GM20431 (cell line): ENCODE measurements around the gene FUT1.

Experiments
- in situ Hi-C: fragments of 300-500 bp; cut with MseI, MboI; formaldehyde crosslinking; loops from one replicate; pipeline ENCODE4 v1.15.0; 2020; ENCODE audit warnings: low sequenced_read_pairs; ENCODE audit not compliant: unreplicated experiment

Gene FUT1

DNA sequence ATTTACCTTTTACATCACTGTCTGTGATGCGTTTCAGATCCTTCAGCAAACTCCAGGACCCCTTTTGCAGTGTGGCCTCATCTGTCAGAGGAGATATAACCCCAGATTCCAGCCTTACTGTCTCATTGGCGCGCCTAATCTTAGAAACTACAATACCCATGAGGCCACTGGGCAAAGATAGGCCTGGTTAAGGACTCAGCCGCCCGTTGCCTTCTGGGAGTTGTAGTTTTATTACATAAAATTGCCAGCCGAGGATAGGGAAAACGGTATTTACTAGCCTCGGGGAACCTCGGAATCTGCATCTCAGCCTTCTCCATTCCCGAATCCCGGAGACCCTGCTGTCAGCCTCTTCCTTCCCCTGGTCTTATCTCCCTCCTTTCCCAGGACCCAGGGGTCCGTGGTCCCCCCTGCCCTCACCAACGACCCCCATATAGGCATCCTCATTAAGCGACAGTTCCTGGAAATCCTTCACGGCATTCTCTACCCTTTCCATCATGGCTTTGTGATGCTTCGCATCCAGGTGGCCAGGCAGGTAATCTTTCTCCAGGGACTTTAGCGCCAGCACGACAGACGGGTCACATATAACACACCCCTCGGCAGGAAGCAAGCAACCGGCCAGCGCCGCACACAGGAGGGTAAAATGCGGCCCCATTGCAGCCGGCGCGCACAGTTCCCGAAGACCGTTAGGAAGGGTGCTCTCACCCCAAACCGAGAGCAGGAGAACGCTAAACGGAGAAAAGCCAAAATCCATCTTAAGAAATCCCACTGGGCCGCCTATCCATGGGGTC, 7.0 kb downstream of the FUT1 start:
- in situ Hi-C loops: no loop called here

DNA sequence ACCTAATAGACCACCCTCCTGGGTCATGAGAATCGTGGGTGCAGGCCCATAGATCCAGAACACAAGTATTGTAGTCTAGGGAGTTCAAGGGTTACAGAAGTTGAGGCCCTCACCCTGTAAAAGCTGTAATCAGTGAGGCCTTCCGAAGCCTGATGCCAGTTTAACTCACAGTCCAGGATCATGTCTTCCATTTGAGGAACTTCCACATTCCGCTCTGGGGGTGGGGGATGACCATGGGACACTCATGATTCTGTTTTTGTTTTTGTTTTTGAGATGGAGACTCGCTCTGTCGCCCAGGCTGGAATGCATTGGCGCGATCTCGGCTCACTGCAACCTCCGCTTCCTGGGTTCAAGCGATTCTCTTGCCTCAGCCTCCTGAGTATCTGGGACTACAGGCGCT, 10.3 kb downstream of the FUT1 start:
- in situ Hi-C loops: no loop called here

- in situ Hi-C loops: no loop called here
Observed at GRCh38 chr19:48741129-48741999, 11.1 kb downstream of the FUT1 start.

DNA sequence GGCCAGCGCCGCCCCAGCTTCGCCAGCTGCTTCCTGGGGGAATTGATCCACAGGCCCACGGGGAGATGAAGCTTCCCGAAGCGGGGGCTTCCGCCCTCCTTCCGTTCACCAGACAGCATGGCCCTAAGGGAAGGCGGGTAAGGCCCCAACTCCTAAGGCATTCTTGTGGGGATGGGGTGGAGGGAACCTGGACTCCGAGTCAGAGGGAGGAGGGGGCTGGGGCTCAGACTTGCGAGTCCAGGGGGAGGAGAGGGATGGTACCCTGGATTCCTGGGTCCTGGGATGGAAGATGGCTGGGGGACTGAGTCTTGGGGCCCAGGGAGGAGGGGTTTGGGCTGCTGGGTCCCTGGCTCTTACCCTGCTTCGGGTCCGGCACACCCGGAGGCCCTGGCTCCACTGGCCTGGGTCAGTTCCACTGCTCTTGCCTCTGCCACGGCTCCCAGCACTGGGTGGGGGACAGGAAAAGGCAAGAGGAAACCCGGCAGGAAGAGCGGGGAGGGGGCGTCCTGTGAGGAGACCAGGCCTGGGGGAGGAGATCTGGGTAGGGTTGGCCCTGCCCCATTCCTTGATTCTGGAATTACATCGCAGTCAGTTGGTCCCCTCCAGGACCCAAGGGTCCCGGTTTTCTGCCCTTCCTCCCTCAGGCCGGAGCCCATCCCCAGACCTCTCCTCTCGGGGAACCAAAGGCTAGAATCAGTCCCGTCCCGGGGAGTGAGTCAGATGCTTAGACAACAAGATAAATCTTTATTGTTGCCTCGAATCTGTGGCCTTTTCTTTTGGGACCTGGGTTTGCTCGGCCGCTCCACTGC, 12.1 kb downstream of the FUT1 start, which contains the start of gene RASIP1:
Gene RASIP1 (minus strand): TSS at position 447 of the 809 bp plus-strand sequence. CDS start 328 bp downstream, at position 119.
- in situ Hi-C loops: no loop called here

- in situ Hi-C loops: no loop called here
Observed at GRCh38 chr19:48739404-48740163, 12.9 kb downstream of the FUT1 start.

DNA sequence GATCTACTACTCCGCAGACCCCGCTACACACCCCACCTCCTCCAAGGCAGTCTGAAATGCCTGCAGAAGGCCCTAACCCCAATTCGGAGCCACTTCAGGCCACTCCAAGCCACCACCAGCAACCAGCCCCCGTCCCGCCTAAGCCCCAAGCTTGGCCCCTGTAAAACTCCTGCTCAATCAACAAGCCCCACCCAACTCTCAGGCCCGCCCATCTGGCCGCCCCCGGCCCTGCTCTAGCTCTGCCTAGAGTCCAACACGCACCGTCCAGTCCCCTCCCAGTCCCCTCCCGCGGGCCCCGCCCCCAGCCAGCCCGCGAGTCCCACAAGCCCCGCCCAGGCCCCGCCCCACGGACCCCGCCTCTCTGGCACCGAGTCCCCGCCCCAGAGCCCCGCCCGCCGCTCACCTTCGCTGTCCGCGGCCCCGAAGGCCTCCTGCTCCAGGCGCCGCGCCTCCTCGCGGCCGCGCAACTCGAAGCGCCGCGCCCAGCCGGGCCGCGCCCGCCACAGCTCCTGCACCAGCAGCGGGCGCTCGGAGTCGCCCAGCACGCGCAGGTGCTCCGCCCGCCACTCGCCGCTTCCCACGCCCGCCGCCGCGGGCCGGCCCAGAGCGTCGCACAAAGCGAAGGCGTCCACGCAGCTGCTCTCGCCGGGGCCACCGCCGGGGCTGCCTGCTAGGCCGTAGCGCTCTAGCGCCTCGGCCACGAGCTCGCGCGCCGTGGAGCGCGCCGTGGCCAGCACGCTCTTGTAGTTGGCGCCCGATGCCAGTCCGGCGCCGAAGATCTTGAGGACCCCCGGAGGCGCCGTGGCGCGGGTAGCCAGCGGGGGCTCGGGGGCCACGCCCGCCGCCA, 13.7 kb downstream of the FUT1 start:
- in situ Hi-C loops: no loop called here

- in situ Hi-C loops: no loop called here
Observed at GRCh38 chr19:48737360-48737998, 15.0 kb downstream of the FUT1 start.

DNA sequence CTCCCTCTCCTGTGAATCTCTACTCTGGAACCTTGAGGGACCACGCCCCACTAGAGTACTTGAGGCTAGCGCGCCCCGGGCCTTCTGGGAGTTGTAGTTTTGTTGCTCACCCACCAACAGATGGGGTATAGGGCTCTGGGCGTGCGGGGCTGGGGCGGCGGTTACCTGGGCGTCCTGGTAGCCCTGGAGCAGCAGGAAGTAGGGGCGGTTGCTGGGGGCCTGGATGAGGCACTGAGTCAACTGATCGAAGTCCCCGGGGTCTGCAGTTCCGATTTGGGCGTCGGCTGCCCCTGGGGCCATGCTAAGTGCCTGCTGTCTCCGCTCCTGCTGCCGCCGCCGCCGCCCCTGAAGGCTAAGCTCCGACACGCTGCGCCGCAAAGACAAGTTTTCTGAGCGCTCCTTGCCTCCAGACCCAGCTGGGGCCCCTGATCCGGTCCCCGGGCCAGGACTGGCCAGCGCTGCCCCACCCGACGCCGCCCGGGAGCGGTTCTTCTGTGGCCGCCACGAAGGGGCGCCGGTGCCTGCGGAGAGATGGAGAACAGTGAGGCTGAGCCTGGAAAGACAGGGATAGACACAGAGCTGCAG, 17.3 kb downstream of the FUT1 start:
- in situ Hi-C loops: no loop called here

DNA sequence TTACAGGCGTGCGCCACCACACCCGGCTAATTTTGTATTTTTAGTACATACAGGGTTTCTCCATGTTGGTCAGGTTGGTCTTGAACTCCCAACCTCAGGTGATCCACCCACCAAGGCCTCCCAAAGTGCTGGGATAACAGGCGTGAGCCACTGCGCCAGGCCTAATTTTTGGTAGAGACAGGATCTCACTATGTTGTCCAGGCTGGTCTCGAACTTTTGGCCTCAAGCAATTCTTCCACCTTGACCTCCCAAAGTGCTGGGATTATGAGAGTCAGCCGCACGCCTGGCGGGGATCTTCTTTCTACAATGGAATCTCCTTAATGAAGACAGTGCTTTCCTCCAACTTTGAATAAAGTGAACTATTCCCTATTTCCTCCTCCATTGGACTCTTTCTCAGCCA, 17.8 kb downstream of the FUT1 start:
- in situ Hi-C loops: no loop called here

DNA sequence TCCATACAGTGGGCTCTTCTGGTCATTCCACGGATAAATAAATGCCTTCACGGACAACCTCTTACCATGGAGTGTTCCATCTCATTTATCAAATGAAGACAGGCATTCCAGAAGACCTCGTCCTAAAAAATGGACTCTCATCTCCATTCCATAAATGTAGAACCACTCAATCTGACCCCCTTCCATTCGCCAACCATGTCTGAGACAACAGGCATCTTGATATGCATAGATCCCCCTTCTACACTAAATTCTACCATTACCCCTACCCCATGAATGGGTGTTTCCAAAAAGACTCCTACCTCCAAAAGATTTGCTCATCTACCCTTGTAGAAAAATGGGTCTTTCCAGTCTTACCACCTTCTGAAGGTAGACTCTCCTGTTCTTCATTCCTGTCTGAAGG, 21.0 kb downstream of the FUT1 start:
- in situ Hi-C loops: no loop called here

GRCh38 chr19:48728911-48729664, 23.4 kb downstream of the FUT1 start:
- in situ Hi-C loops: no loop called here

DNA sequence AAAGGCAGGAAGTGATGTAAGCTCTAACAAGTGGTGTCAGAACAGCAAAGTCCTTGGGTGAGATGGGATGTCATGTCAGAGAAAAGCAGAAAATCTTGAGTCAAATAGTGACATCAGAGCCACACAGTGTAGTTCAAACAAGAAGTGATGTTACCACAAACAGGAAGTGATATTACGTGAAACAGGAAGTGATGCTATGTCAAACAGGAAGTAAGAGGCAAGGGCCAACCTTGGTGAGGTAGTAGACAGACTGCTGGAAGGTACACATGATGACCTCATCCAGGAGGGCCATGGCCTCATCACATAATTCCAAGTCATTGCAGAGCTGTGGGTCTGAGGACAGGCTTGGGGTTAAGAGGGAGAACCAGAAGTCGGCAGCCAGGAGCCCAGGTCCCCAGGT, 25.9 kb downstream of the FUT1 start:
- in situ Hi-C loops: no loop called here

GRCh38 chr19:48724796-48725753, 27.4 kb downstream of the FUT1 start:
- in situ Hi-C loops: no loop called here

- in situ Hi-C loops: no loop called here
Observed at GRCh38 chr19:48722196-48722708, 30.2 kb downstream of the FUT1 start.

GRCh38 chr19:48720613-48721296, 31.7 kb downstream of the FUT1 start:
- in situ Hi-C loops: no loop called here
